Suppressor macrophage treated with lipopolysaccharide for 4 hours (primary cell): ENCODE results near the gene AKR7A3.
"Not testable (repeated sequence)": the region's sequence is repeated elsewhere in the genome, so short reads cannot be mapped to it uniquely, and the experiment has no call there.

Experiments
- DNase-seq: peaks from one replicate; pipeline ENCODE4 v3.0.0-alpha.2; 2020

Gene AKR7A3

DNA sequence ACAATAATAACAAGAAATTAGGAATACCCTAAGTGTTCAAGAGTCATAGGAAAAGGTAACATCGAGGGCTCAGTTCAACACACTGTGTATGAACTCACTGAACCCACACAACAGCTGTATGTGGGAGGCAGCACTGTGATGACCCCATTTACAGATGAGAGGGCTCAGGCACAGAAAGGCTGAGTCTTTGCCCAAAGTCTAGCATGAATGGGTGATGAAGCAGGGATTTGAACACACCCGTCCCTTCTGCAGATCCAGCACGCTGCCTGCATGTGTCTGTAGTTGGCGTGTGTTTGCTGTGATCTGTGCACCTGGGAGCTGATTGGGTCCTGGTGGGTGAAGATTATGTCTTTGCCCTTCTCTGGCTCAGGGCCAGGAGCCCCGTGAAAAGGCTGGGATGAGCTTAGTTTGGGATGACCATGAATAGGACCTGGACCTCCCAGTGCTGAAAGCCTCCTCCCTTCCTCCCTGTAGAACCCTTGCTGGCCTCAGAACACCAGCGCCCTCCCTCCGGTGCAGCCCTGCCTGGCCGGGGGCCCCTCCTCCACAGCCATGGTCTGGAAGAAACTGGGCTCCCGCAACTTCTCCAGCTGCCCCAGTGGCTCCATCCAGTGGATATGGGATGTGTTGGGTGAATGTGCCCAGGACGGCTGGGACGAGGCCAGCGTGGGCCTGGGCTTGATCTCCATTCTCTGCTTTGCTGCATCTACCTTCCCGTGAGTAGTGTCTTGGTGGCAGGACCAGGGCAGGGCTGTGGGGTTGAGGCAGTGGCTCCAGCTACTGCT, 28.7 kb upstream of the AKR7A3 start:
- no peak for DNase-seq

DNA sequence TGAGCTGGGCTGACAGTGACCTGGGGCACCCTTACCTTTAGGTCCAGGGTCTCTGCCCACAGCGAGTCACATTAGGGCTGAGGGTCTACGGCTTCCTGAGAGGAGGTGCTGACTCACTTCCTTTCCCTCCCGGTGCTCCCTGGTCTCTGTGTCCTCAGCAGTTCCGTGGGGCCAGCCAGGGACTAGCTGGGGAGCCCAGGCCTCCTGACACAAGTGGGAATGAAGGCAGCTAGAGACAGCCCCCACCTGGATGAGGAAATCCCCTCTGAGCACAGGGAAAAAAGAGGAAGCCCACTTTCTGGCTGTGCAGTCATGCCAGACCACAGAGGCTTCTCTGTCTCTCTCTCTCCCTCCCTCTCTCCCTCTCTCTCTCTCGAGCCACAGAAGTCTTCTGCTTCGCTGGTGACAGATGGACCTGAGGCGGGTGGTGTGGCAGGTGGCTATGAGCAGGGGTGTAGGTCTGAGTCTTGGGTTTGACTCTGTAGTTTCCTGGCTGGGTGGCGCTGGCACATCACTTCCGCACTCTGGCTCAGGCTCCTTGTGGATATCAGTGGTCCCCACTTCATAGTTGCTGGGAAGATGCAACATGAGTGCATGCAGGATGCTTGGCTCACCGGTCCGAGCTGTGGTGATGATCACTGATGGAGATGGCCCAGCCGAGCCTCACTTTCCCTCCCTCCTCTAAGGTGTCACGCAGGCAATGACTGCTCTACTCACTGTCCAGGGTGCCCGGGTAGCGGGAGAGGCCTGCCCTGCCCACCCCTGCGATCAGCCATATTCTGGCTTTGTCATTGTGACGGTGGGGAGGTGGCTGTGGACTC, 27.0 kb upstream of the AKR7A3 start:
- peak; percentile 44 for DNase-seq

DNA sequence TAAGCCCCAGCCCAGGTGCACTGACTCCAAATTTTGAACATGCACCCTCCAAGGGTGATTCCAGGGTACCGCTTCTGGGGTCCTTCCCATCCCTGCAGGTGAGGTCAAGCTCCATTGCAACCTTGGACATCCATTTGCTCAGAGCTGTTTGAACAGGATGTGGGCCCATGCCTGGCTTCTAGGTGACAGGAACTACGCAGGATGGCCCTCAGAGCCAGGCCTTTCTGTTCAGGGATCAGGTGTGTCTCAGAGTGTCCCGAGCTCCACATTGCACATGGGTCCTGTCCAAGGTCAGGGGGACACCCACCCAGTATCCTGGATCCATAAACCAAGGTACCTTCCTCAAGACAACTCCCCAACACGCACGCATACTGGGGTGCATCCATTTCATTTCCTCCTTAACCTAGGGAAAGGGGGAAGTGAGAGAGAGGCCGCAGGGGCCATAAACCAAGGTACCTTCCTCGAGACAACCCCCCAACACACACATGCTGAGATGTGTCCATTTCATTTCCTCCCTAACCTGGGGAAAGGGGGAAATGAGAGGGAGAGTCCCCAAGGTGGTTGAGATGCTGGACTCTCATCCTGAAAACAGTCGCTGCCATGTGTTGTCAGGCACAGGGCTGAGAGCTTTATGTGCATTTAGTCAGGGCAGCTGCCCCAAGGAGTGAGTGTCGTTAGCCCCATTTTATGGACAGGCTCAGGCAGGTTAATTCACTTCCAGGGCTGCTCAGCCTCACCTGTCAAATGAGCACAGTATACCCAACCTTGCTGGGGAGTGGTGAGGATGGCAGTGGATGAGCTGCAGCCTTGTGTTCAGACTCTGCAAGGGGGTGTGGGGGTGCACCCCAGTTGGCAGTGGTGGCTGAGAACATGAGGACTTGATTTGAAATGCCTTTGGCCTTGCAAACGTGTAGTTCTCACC, 25.7 kb upstream of the AKR7A3 start:
- no peak for DNase-seq

DNA sequence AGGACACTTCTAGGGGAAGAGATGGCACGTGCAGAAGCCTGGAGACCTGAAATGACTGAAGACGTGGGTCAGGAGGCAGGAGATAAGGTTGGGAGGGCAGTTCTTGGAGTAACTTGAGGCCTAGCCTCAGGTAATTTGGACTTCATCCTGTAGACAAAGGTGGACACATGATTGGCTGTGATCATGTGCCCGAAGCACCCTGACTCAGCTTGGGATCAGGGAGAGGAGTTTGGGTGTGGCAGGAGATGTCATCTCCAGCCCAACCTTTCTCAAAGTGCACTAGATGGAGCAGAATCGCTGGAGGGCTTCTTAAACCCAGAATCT, 25.0 kb upstream of the AKR7A3 start:
- DNase-seq = no peak

DNA sequence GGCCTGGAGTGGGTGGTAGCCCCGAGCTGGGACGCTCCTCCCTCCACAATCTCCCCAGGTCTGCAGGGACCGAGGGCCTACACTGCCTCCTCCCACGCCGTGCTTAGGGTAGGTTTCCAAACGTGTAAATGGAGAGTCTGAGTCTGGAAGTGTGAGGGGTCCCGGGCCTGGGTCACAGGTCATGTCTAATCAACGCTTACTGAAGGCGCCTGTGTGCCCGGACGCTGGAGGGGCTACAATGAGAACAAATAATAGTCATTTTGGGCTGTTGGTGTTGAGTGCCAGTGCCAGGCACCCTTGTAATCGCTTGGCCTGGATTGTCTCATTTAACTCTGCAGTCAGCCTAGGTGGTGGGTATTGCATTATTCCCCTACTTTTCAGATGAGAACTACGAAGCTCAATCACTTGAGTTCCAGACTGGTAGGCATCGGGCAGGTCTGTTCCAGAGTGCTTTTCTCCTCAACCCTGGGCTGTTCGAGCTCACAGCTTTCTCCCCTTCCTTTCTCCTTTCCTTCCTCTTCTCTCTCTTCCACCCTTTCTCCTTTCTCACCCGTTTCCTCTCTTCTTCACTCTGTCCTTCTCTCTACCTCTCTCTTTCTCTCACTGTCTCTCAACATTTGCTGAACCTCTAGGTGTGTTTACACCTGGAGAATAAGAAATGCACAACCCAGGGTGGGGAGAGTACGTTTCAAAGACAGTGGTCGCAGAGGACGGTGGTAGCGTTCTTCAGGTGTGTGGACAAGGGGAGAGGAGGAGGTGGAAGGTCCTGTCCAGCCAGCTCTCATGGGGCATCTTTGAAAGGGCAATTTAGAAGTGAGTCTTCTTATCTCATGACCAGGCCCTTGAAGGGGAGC, 24.4 kb upstream of the AKR7A3 start:
- no peak for DNase-seq

DNA sequence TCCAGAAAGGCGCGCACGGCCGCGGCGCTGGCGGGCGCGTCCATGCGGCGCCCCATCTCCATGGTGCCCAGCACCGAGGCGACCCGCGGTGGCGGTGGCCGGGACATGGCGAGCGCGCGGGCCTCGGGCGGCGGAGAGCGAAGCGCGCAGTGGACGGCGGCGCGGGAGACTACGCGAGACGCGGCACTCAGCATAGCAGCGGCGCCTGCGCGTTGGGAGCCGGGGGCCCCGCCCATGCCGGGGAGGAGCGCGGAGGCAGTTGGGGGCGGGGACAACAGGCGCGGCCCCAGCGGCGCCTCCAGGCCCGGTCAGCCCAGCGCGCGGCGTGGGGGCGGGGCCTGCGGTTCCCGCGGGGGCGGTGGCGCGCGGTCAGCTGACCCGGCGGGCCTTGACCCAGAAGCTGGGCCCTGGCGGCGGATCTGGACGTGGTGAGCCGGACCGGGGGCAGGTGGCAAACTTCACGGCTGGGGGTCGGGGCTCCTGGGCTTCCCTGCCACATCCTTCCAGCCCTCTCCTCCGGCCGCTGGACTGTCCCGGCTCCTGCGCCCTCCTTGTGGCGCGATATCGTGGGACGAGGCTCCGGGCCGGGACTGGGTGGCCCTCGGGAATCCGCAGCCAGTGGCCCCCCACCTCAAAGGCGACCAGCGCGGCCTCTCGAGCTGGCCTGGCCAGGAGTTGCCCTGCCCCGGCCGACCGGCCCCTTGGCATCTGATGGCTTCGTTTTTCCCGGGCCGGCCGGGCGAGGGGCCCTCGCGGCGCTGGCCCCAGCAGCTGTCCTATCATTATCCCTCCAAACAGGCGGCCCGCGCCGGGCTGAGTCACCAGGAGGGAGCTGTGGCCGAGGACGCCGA, 23.6 kb upstream of the AKR7A3 start, which contains the start of the genes AKR7A2 and SLC66A1:
Gene AKR7A2, minus strand, starts transcription at position 214 of the 851 bp plus-strand sequence. Its CDS starts 20 bp downstream, at position 194.
Gene SLC66A1, plus strand, starts transcription at position 396 of the 851 bp plus-strand sequence. CDS start 5,352 bp downstream, outside the sequence.
- peak; percentile 99 for DNase-seq

DNA sequence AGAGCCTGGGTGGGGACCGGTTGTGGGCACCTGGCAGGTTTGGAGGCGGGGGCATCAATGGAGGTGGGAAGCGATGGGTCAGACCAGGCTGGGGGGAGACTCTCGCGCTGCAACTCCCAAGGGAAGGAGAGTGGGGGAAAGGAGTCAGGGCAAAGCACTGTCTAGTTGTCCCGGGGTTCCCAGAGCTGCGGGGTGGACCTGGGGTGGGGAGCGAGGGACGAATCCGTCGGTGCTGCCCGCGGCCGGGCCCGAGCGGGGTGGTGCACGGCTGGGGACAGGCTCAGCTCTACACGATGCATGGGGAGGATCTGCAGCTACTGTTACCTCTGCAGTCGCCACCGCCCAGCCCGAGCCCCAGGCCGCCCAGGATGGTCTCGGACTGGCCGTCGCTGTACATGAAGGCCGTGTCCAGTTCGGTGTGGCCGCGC, 22.9 kb upstream of the AKR7A3 start:
- no peak for DNase-seq

DNA sequence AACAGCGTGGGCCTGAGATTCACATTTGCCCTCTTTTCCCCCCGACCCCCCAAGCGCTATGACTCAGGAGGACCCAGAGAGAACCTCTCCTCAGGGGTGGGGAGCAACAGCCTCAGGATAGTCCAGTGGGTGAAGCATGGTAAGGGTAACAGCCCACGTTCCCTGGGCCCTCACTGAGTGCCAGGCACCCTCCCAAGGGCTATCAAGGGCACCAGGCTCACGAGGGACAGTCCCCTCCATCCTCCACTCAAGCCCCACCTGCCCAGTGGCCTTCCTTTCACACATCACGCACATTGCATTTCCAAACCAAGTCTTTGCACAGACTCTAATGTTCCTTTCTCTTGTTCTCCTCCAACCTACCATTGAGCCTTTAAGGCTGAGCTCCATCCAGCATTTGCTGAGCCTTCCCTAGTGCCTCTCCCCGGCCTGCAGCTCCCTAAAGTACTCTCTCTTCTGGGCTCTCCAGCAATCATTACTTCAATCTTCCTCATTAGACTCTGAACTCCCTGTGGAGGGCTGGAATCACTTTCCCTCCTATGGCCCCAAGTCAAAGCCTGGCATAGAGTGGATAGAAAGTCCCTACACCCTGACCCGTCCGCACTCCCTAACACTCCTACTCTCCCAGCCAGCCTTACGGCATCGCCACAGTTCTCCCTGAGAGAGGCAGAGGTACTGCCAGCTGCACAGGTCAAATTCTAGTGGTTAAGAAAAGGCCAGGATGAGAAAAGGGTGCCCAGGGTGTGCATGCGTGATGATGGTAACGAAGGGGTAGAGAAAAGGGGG, 22.3 kb upstream of the AKR7A3 start:
- DNase-seq = no peak

DNA sequence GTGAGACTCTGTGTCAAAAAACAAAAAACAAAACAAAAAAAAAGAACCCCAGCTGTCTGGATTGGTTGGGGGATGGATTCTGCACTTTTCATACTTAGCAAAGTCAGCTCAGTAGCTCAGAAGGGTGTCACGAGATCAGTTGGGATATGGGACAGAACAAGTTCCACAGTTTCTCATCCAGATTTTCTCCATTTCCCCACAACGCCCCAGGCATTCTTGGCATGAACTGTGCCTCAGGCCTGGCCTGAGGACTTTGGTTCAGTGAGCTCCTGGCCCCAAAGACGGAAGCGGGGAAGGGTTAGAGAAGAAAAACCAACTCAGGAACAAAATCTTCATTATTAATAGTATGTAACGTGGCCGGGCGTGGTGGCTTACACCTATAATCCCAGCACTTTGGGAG, 21.5 kb upstream of the AKR7A3 start:
- no peak for DNase-seq

DNA sequence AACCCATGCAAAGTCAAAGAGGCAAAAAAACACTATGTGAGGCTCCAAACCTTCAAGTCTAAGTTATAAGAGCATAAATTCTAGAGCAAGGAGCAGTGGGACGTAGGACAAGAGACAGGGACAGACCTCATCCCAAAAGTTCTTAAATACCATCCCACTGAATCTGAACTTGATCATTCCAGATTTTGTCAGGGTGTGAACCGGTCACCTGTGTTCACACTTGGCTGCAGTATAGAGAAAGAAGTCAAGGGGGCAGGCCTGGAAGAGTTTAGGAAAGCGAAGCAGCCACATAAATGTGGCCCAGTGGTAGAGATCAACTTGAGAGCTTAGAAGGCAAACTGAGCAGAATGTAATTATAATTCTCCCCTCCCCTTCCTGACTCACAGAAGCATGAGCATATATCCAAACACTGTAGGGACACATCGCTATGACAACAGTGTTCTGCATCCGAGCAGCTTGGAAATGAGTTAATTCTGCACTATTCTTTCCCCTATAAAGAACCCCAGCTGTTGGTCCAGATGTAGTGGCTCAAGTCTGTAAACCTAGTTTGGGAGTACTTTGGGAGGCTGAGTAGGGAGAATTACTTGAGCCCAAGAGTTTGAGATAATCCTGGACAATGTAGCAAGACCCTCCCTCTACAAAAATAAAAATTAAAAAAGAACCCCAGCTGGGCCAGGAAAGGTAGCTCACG, 20.7 kb upstream of the AKR7A3 start:
- no peak for DNase-seq

DNA sequence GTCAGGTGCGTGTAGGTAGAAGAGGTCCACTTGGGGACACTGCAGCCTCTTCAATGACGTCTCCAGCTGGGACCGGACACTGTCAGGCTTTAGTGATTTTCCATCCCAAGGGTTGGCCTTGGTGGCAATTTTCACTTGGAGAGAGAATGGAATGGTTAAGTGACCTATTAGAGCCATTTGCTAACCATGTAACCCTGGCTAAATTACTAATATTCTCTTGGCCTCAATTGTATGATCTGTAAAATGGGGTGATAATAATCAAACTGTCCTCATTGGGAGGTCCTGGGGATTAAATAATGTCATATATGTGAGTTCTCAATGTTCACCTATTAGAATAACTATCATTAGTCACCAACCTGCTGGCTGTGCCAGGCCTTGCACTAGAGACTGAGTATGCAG, 19.9 kb upstream of the AKR7A3 start:
- DNase-seq = no peak

DNA sequence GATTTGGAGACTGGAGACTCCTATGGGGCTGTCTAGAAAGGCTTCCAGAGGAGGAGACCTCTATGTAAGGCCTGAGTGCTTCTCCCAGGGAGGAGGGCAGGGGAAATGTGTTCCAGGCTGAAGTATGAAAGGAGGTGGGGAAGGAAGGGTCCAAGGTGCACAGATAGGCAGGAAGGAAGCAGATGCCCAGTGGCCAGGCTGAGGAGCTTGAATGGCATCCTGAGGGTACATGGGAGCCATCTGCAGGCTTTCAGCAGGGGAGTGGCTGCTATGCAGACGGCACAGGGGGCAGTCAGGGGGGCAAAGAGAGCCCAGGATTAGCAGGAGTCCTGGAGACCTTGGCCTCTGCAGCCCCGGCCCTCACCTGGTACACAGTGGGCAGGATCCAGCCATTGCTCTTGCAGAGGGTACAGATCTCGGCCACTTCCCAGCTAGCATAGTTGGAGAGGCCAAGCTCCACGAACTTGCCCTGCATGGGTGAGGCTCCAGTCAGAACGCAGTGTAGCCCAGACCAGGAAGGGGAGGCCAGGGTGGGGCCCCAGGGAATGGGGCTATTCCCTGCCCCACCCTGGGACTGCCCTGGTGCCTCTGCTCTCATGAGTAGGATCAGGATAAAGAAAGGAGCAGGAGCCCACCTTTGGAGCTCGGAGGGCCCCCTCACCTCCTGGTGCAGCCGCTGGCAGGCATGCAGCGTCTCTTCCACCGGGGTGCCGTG, 19.4 kb upstream of the AKR7A3 start:
- DNase-seq = no peak

DNA sequence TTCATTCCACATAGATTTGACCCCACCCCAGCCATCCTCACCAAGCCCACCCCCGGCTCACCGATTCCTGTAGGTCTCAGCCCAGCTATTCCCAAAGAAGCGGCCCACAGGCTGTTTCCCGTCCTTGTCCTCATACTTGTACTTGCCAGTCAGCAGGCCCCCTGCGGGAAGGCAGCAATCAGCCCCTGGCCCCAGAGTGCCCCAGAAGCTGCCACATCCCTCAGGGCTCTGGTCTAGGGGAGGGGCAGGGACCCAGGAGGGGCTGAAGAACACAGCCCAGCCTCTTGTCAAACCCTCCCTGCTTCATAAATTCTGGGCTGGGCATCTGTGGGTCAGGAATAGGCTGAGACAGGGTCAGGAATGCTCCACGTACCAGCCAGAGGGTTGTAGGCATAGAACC, 18.4 kb upstream of the AKR7A3 start:
- no peak for DNase-seq

DNA sequence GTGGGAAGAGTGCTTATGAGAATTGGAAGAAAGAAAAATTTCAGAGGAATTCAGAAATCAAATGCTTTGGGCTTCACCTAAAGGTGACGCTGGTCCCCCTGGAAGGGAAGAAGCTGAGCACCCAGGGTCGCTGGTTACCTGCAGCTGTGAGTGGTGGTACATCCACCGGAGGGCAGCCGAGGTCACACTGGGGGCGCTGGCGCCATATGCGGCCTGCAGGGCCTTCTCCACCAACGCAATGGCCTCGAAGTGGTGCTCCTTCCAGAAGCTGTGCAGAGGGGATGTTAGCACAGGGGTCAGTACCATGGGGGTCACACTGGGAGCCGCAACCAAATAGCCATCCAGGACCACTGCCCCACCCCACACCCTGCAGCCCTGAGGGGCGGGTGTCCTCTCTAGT, 17.3 kb upstream of the AKR7A3 start:
- no peak for DNase-seq

DNA sequence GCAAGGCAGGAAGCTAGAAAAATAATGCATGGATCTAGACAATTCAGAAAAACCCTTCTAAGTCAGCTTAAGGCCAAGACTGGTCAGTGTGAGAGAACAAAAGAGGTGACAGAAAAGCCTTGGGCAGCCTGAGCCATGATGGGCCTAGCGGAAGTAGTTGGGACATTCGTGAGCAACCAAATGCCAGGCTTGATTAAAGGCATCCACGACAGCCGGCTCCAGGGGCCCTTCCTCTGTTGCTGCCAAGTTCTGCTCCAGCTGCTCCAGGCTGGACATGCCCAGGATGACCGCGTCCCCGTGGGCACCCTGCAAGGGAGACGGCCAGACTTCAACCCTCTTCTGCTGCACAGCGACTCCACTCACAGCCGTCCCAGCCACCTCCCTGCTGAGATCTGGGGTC, 15.5 kb upstream of the AKR7A3 start:
- DNase-seq = not testable (repeated sequence)

DNA sequence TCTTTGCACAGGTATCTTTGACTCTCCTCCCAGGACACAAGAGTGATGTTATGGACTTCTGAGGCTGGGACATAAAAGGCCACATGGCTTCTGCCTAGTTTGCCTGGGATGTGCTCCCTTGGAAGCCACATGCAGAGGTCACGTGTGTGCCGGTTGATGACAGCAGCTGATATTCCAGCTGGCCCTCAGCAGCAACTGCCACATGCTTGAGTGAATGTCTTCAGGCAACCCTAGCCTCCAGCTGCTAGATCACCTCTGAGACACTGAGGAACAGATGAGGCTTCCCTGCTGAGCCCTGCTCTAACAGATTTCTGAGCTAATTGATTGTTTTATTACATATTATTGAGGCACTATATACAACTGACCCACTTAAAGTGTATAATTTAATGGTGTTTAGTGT, 11.6 kb upstream of the AKR7A3 start:
- DNase-seq = no peak

DNA sequence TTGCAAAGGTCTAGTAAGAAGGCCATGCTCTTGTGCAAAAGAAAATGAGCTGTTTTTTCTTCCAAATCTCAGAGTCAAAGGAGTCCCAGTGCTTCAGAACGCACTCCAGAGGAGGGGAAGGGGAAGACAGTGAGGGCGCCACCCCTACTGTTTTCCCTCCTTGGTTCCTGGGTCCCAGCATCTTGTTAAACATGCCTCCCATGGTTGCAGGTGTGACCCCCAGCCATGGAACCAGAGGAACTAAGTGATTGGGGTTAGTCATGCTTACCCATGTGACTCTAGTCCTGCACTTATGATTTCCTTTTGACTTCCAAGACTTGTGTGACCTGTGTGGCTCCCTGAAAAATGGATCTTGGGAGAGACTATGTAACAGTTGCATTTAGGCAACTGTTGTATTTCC, 6.1 kb upstream of the AKR7A3 start:
- no peak for DNase-seq

DNA sequence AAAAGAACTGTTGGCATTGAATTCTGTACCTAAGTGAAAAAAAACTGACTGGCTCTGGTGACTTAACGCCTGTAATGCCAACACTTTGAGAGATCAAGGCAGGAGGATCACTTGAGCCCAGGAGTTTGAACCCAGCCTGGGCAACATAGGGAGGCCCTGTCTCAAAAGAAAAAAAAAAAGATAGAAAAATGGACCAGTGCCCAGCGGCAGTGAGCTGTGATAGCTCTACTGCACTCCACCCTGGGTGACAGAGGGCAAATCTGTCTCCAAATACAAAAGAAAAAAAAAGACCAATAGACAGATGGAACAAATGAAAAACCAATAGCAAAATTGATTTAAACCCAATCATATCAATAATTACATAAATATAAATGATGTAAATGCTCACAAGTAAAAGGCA, 674 bp upstream of the AKR7A3 start:
- DNase-seq = no peak
